ENCODE results near the gene EFCAB9. TPM values are rescaled to one million over a fixed set of nuclear protein-coding genes. Genes with fewer than 3 reads are reported as not detected.

EFCAB9 gene
- total RNA-seq, 4 donors from 2014 or later = not detected

DNA sequence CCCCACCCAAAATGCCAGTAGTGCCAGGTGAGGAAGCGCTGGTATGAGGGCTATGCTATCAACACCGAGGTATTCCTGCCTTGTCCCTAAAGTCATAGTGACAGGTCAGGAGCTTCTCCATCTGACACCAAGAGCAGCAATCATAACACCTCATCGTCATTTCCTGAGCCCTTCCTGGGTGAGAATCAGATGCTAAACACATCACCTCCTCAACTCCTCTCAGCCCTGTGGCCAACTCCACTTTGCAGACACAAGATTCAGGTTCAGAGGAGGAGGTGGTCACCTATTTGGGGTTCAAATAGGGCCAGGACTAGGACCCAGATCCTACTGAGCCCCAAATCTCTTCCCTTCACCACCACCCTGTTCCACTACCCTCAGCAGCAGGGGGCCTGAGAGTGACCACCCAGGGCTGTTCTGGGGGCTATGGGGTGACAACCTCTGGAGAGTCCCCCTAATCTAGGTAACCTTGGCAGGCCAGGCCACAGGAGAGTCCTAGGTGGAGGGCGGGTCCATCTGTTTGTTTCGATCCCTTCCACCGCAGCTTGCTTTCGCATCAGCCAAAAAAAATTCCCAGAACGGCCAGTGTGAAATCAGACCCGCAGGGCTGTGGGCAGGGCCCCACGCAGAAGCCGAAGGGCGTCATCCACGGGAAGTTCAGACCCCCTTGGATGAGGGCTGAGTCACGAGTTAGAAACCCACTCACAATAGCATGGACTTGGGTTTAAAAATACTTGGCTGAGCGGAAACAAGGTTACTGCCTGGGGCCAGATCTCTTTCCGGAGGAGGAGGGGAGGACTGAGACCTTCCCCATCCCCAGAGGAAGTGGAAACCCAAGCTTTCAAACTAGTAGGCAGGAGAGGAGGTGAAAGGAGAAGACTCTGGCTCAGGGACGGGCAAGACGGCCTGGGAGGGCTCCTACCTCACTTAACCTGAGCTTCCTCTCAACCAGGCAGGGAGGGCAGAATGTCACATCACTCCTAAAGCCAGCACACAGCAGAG is 14.7 kb upstream of the EFCAB9 start:
- 30 to 48% methylated on average over 10 to 11 of the region's 18 CpGs for WGBS, 2 donors (ENCODE audit: low coverage in 1 of 2)
- H3K36me3 ChIP-seq = no peaks in the 10 kb centered on the region
- H3K4me1 ChIP-seq = peaks cover 0 to 47% (median 13%) of the 10 kb centered on the region in 3 donors
- no peaks in the 10 kb centered on the region for H3K9me3 ChIP-seq
- H3K4me3 ChIP-seq = peak overlapping the region in 1 of 2 donors; percentile 12
- no peaks in the 10 kb centered on the region for H3K27me3 ChIP-seq
- ATAC-seq = peak; percentile 29
- TF ChIP-seq, protein P1, sequence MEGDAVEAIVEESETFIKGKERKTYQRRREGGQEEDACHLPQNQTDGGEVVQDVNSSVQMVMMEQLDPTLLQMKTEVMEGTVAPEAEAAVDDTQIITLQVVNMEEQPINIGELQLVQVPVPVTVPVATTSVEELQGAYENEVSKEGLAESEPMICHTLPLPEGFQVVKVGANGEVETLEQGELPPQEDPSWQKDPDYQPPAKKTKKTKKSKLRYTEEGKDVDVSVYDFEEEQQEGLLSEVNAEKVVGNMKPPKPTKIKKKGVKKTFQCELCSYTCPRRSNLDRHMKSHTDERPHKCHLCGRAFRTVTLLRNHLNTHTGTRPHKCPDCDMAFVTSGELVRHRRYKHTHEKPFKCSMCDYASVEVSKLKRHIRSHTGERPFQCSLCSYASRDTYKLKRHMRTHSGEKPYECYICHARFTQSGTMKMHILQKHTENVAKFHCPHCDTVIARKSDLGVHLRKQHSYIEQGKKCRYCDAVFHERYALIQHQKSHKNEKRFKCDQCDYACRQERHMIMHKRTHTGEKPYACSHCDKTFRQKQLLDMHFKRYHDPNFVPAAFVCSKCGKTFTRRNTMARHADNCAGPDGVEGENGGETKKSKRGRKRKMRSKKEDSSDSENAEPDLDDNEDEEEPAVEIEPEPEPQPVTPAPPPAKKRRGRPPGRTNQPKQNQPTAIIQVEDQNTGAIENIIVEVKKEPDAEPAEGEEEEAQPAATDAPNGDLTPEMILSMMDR (IDR thresholded peaks at IDR 0.05) = no peak
- TF ChIP-seq POLR2A (IDR thresholded peaks at IDR 0.05) = no peak
- TF ChIP-seq EP300 (IDR thresholded peaks at IDR 0.05) = no peak
- no peak for TF ChIP-seq POLR2AphosphoS5 (IDR thresholded peaks at IDR 0.05)
- H3K27ac ChIP-seq = peak overlapping the region in 3 of 4 donors; percentile 55 to 66 (median 55)

DNA sequence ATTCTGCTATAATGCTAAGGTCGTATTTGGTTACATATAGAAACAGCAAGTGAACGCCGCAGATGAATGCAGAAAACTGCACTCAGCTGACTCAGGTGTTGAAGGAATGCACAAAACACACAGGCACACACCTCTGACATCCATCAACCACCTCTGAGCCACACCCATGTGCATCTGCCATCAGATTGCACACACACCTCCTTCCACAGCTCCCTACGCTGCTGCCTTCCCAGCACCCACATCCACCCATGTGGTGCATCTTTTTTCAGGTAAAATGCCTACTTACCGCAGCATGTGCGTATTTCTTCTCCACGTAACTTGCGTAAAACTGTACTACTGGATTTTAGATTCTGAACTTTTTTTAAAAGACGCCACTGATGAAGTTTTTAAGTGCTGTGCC is 13.0 kb upstream of the EFCAB9 start:
- Histone ChIP-seq H3K27me3 (no peaks in the 10 kb centered on the region), H3K4me1 (peaks cover 0 to 43% (median 9%) of the 10 kb centered on the region in 3 donors), H3K4me3 (no peak overlapping the region), H3K27ac (no peak overlapping the region), H3K36me3 (no peaks in the 10 kb centered on the region), H3K9me3 (no peaks in the 10 kb centered on the region)
- no peak for ATAC-seq
- TF ChIP-seq EP300 (IDR thresholded peaks at IDR 0.05) = no peak
- TF ChIP-seq POLR2A (IDR thresholded peaks at IDR 0.05) = no peak
- no peak for TF ChIP-seq POLR2AphosphoS5 (IDR thresholded peaks at IDR 0.05)
- TF ChIP-seq, protein P1 (IDR thresholded peaks at IDR 0.05) = no peak
- WGBS, 2 donors (ENCODE audit: low coverage in 1 of 2) = 94% methylated on average over 9 of the region's 9 CpGs

DNA sequence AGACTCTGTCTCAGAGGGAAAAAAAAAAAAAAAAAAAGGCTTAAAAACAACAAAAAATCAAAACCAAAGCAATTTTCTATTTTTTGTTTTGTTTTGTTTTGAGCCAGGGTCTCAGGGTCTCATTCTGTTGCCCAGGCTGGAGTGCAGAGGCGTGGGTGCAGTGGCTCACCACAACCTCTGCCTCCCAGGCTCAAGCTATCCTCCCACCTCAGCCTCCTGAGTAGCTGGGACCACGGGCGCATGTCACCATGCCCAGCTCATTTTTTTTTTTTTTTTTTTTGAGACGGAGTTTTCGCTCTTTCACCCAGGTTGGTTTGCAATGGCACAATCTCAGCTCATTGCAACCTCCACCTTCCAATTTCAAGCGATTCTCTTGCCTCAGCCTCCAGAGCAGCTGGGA is 11.7 kb upstream of the EFCAB9 start:
- Histone ChIP-seq H3K4me3 (no peak overlapping the region), H3K27ac (no peak overlapping the region), H3K36me3 (no peaks in the 10 kb centered on the region), H3K4me1 (peaks cover 0 to 57% (median 12%) of the 10 kb centered on the region in 3 donors), H3K9me3 (no peaks in the 10 kb centered on the region), H3K27me3 (no peaks in the 10 kb centered on the region)
- ATAC-seq = no peak
- WGBS, 2 donors (ENCODE audit: low coverage in 1 of 2) = 91 to 100% methylated on average over 1 to 6 of the region's 6 CpGs
- TF ChIP-seq POLR2AphosphoS5 (IDR thresholded peaks at IDR 0.05) = no peak
- TF ChIP-seq POLR2A (IDR thresholded peaks at IDR 0.05) = no peak
- TF ChIP-seq EP300 (IDR thresholded peaks at IDR 0.05) = no peak
- TF ChIP-seq, protein P1 (IDR thresholded peaks at IDR 0.05) = no peak

DNA sequence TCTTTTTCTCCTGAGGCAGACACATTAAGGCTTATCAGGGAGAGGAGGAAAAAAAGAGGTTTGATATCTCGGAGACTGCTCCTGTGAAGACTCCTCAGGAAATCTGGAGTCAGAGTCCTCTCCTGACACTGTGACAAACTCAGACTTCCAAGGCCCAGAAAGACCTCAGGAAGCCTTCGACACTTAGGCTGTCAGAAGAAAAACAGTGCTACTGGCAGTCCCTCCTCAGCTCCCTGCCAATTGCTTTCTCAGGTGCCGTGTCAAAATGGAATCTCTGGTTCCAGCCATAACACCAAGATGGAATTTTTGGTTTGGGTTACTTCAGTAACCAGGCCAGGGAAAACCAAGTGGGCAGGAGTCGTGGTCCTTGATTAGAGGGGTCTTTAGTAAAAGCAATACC is 10.1 kb upstream of the EFCAB9 start:
- no peaks in the 10 kb centered on the region for H3K27me3 ChIP-seq
- no peaks in the 10 kb centered on the region for H3K9me3 ChIP-seq
- TF ChIP-seq, protein P1 (IDR thresholded peaks at IDR 0.05) = no peak
- TF ChIP-seq POLR2A (IDR thresholded peaks at IDR 0.05) = no peak
- TF ChIP-seq POLR2AphosphoS5 (IDR thresholded peaks at IDR 0.05) = no peak
- no peak for TF ChIP-seq EP300 (IDR thresholded peaks at IDR 0.05)
- no peak overlapping the region for H3K4me3 ChIP-seq
- H3K36me3 ChIP-seq = no peaks in the 10 kb centered on the region
- H3K4me1 ChIP-seq = peaks cover 0 to 55% (median 12%) of the 10 kb centered on the region in 3 donors
- H3K27ac ChIP-seq = peak overlapping the region in 1 of 4 donors; percentile 10
- WGBS, 2 donors (ENCODE audit: low coverage in 1 of 2) = 73 to 78% methylated on average over 1 to 4 of the region's 4 CpGs
- ATAC-seq = no peak
